Caco-2 (cell line): ENCODE data around the gene CD74. TPM values are rescaled to one million over a fixed set of nuclear protein-coding genes. Genes with fewer than 3 reads are reported as not detected.

Source experiments
- BruUV-seq: library from RNA; stranded (reverse); fragments of 400-500 nt; replicated peaks from 2 replicates; lab custom pipeline; 2021; lab: Mats Ljungman, UMichigan
- CTCF ChIA-PET: fragments of 300-600 bp; sonication (Branson Sonifier 250); formaldehyde crosslinking; loops from one replicate; lab custom pipeline; 2022; ENCODE audit warnings: antibody characterized with exemption; lab: Charles Lee
- POLR2A ChIA-PET: fragments of 300-600 bp; sonication (Branson Sonifier 250); formaldehyde crosslinking; loops from one replicate; lab custom pipeline; 2022; ENCODE audit warnings: antibody characterized with exemption; lab: Charles Lee
- DNase-seq, 2 experiments: peaks; one replicate each; pipeline versions ENCODE4 v3.0.0 to v3.0.0-alpha.2; 2020 to 2022
- H3K27me3 ChIP-seq: replicated peaks from 2 replicates; pipeline ENCODE4 v1.6.0; 2011; ENCODE audit warnings: low read length; ENCODE audit not compliant: control insufficient read depth, insufficient read depth
- H3K36me3 ChIP-seq: 2 replicates; pipeline ENCODE4 v1.5.1; 2011; ENCODE audit warnings: low read length; ENCODE audit not compliant: control insufficient read depth, insufficient read depth
- H3K4me1 ChIP-seq: fragments of 250-450 bp; sonication (Bioruptor Pico); 2 replicates; pipeline ENCODE4 v1.5.1; 2020; ENCODE audit warnings: mild to moderate bottlenecking
- H3K4me3 ChIP-seq: 2 replicates; pipeline ENCODE4 v1.5.1; 2011; ENCODE audit warnings: low read depth, mild to moderate bottlenecking, control low read depth, low read length
- H3K9me3 ChIP-seq: fragments of 250-450 bp; sonication (Bioruptor Pico); 2 replicates; pipeline ENCODE4 v1.5.1; 2020; ENCODE audit warnings: mild to moderate bottlenecking, moderate library complexity
- H3K27ac Mint-ChIP-seq: one replicate; pipeline ENCODE4 v1.8.0; 2022; ENCODE audit warnings: mixed read lengths; ENCODE audit not compliant: unreplicated experiment
- H3K27me3 Mint-ChIP-seq: one replicate; pipeline ENCODE4 v1.8.0; 2022; ENCODE audit warnings: mixed read lengths; ENCODE audit not compliant: insufficient read depth, unreplicated experiment
- H3K36me3 Mint-ChIP-seq: one replicate; pipeline ENCODE4 v1.8.0; 2022; ENCODE audit warnings: mild to moderate bottlenecking, mixed read lengths; ENCODE audit not compliant: insufficient read depth, unreplicated experiment
- H3K4me1 Mint-ChIP-seq: one replicate; pipeline ENCODE4 v1.8.0; 2022; ENCODE audit warnings: low read depth, mixed read lengths; ENCODE audit not compliant: unreplicated experiment
- H3K4me3 Mint-ChIP-seq: one replicate; pipeline ENCODE4 v1.8.0; 2022; ENCODE audit warnings: mild to moderate bottlenecking, moderate library complexity, mixed read lengths; ENCODE audit not compliant: unreplicated experiment
- H3K9me3 Mint-ChIP-seq: one replicate; pipeline ENCODE4 v1.8.0; 2022; ENCODE audit warnings: mixed read lengths; ENCODE audit not compliant: unreplicated experiment
- intact Hi-C: fragments of 100-400 bp; cut with micrococcal nuclease; formaldehyde crosslinking; loops from one replicate; pipeline ENCODE4 v1.10.0; 2022; ENCODE audit not compliant: unreplicated experiment
- total RNA-seq: library from RNA; stranded (reverse); gene quantifications from 2 replicates; pipeline ENCODE4 v1.2.3, GENCODE V29; 2022
- TF ChIP-seq, protein P1 (sequence below), 2 experiments: fragments of 200-600 bp in 1 of 2; IDR thresholded peaks; 1 replicate in 1 of 2; 2 replicates in 1 of 2; pipeline versions ENCODE4 v1.5.1 to v1.8.0; 2011 to 2022; ENCODE audit warnings: antibody characterized with exemption in 1 of 2, control low read depth in 1 of 2, inconsistent platforms in 1 of 2, low read depth in 1 of 2, low read length in 1 of 2, mild to moderate bottlenecking in 1 of 2, moderate library complexity in 1 of 2; ENCODE audit not compliant: insufficient read depth in 1 of 2, severe bottlenecking in 1 of 2, unreplicated experiment in 1 of 2

The CD74 gene
- total RNA-seq, 1 experiment from 2014 or later, result 59.3 TPM

DNA sequence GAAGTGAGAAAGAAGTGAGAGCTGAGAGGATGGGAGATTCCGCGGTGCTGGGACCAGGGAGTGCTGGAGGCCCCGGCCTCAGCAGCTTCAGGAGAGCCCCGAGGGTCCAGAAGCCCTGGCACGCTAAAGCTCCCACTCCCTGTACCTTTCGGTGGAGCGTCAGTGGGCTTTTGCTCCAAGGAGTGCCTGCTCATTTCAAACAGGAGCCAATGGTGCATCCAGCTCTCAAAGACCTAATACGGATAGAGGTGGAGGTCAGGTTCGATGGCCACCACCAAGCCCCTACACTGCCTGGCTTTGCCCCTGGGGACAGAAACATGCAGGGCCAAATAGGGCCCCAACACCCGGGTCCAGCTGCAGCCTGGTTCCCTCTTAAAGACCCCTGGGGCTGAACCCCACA lies 8.2 kb downstream of the CD74 start:
- no peaks in the 10 kb centered on the region for H3K9me3 Mint-ChIP-seq
- peaks cover 37% of the 10 kb centered on the region for H3K36me3 Mint-ChIP-seq
- intact Hi-C loops, result no loop called here

DNA sequence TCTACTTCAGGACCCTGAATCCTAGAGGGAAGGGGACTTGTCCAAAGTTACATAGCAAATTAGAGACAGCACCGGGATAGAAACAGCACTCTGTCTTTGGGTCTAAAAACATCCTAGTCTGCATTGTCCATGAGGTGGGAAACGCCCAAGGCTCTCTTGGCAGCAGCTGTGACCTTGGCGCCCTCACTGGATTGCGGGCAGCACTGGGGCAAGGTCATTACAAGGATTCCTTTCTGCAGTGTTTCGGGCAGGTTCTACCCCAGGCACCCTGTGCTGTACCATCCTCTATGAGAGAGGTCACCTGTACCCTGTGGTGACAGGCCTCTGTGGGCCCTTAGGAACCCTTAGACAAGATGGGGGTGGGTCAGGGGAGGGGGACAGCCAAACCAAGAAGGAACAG lies 8.6 kb downstream of the CD74 start:
- no peaks in the 10 kb centered on the region for H3K4me1 Mint-ChIP-seq
- Histone ChIP-seq H3K36me3 (peaks cover 1% of the 10 kb centered on the region; the same call in 1 of the 2 replicates), H3K4me1 (no peaks in the 10 kb centered on the region), H3K4me3 (no peak overlapping the region), H3K27me3 (no peaks in the 10 kb centered on the region), H3K9me3 (no peaks in the 10 kb centered on the region)
- peaks cover 39% of the 10 kb centered on the region for H3K36me3 Mint-ChIP-seq
- H3K27me3 Mint-ChIP-seq, result no peaks in the 10 kb centered on the region
- no peak overlapping the region for H3K27ac Mint-ChIP-seq
- no peaks in the 10 kb centered on the region for H3K9me3 Mint-ChIP-seq
- POLR2A ChIA-PET, result no interaction called here
- no peak for DNase-seq
- CTCF ChIA-PET, result no interaction called here
- intact Hi-C loops, result no loop called here
- BruUV-seq, result no TSS peak
- TF ChIP-seq, protein P1, sequence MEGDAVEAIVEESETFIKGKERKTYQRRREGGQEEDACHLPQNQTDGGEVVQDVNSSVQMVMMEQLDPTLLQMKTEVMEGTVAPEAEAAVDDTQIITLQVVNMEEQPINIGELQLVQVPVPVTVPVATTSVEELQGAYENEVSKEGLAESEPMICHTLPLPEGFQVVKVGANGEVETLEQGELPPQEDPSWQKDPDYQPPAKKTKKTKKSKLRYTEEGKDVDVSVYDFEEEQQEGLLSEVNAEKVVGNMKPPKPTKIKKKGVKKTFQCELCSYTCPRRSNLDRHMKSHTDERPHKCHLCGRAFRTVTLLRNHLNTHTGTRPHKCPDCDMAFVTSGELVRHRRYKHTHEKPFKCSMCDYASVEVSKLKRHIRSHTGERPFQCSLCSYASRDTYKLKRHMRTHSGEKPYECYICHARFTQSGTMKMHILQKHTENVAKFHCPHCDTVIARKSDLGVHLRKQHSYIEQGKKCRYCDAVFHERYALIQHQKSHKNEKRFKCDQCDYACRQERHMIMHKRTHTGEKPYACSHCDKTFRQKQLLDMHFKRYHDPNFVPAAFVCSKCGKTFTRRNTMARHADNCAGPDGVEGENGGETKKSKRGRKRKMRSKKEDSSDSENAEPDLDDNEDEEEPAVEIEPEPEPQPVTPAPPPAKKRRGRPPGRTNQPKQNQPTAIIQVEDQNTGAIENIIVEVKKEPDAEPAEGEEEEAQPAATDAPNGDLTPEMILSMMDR (IDR thresholded peaks at IDR 0.05; ENCODE audit: insufficient read depth in 1 of 2, low read depth in 1 of 2, low read length in 1 of 2, severe bottlenecking in 1 of 2, unreplicated experiment in 1 of 2), result no peak
- no peak overlapping the region for H3K4me3 Mint-ChIP-seq

More for the DNA sequence above, 8.2 kb downstream of the CD74 start:
- CTCF ChIA-PET, result no interaction called here
- Mint-ChIP-seq H3K4me1 (no peaks in the 10 kb centered on the region), H3K27me3 (no peaks in the 10 kb centered on the region), H3K27ac (no peak overlapping the region), H3K4me3 (no peak overlapping the region)
- POLR2A ChIA-PET, result no interaction called here
- H3K4me3 ChIP-seq, result no peak overlapping the region
- BruUV-seq, result no TSS peak
- peaks cover 1% of the 10 kb centered on the region; the same call in 1 of the 2 replicates for H3K36me3 ChIP-seq
- TF ChIP-seq, protein P1 (IDR thresholded peaks at IDR 0.05; ENCODE audit: insufficient read depth in 1 of 2, low read depth in 1 of 2, low read length in 1 of 2, severe bottlenecking in 1 of 2, unreplicated experiment in 1 of 2), result no peak
- no peak for DNase-seq
- no peaks in the 10 kb centered on the region for H3K4me1 ChIP-seq
- no peaks in the 10 kb centered on the region for H3K27me3 ChIP-seq
- no peaks in the 10 kb centered on the region for H3K9me3 ChIP-seq

DNA sequence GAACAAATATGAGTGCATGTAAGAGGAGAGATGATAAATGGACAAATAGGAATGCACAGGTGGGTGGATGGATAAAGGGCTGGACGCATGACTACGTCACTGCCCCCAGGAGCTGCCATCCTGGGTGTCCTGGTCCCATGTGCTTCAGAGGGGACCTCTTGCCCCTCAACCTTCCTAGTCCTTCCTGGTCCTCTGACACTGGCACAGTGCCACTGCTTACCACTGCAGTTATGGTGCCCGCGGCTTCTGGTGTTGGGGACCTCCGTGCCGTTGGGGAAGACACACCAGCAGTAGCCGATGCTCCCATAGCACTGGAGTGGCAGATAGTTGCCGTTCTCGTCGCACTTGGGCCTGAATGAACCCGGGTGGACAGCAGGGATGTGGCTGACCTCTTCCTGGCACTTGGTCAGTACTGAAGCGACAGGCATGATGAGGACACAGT lies 9.8 kb downstream of the CD74 start:
- H3K9me3 ChIP-seq, result no peaks in the 10 kb centered on the region
- ChIA-PET POLR2A (no interaction called here), CTCF (no interaction called here)
- Mint-ChIP-seq H3K4me1 (no peaks in the 10 kb centered on the region), H3K27ac (no peak overlapping the region), H3K9me3 (no peaks in the 10 kb centered on the region), H3K27me3 (no peaks in the 10 kb centered on the region), H3K36me3 (peaks cover 51% of the 10 kb centered on the region), H3K4me3 (no peak overlapping the region)
- intact Hi-C loops, result no loop called here
- H3K4me1 ChIP-seq, result no peaks in the 10 kb centered on the region
- H3K27me3 ChIP-seq, result no peaks in the 10 kb centered on the region
- H3K36me3 ChIP-seq, result peaks cover 6% of the 10 kb centered on the region; the same call in 1 of the 2 replicates
- BruUV-seq, result no TSS peak
- no peak for DNase-seq
- H3K4me3 ChIP-seq, result no peak overlapping the region
- TF ChIP-seq, protein P1 (IDR thresholded peaks at IDR 0.05; ENCODE audit: insufficient read depth in 1 of 2, low read depth in 1 of 2, low read length in 1 of 2, severe bottlenecking in 1 of 2, unreplicated experiment in 1 of 2), result no peak
